ENCODE data around the gene PRR7. TPM values are rescaled to one million over a fixed set of nuclear protein-coding genes. Genes with fewer than 3 reads are reported as not detected.
A peak's percentile ranks its signal among the peaks of the same experiment; 100 is the strongest.

PRR7 gene
- total and polyA plus RNA-seq, 2 of the 13 experiments (the other 11 are each of a cell fraction or from before 2014, with no cell fraction given), result 4.8 to 5.0 TPM

GRCh38 chr5:177449140-177450061 lies 2.8 kb downstream of the PRR7 start:
- ChIA-PET POLR2A (interaction anchor here (2.0 to 4.2 kb wide), 2 partner anchors 45 to 71 kb away, joined by 6 to 19 read pairs; no protein-coding TSS in a partner anchor), CTCF (ENCODE audit: low intra/inter-chr PET ratio, low total read pairs) (no interaction called here)
- FAIRE-seq (no peak), DNase-seq (ENCODE audit: low spot score) (no peak), ATAC-seq (no peak)
- no peak overlapping the region for H3K4me2 ChIP-seq (ENCODE audit: low read depth, low read length)
- no peak overlapping the region for H2AFZ ChIP-seq (ENCODE audit: low read length)
- H3K4me3 ChIP-seq (replicated peaks in 1 of 3; ENCODE audit: insufficient read depth in 1 of 3, low read depth in 2 of 3, low read length in 3 of 3), result no peak overlapping the region
- H4K20me1 ChIP-seq (ENCODE audit: insufficient read depth, low read length), result peaks cover 2% of the 10 kb centered on the region; the same call in 1 of the 2 replicates
- H3K9me3 ChIP-seq (ENCODE audit: low read length), result no peaks in the 10 kb centered on the region
- peaks cover 0 to 3% of the 10 kb centered on the region in 2 experiments; a peak in 1 of 5 replicates for H3K36me3 ChIP-seq (replicated peaks in 1 of 2; ENCODE audit: control insufficient read depth in 1 of 2, insufficient read depth in 2 of 2, low read length in 2 of 2)
- peaks cover 66% of the 10 kb centered on the region for H3K4me1 ChIP-seq (ENCODE audit: insufficient read depth, low read length)
- intact Hi-C loops (cut with micrococcal nuclease; ENCODE audit: unreplicated experiment) (loop anchor here (5.0 kb wide), 1 partner anchor 122 kb away; no protein-coding TSS in a partner anchor), in situ Hi-C loops (cut with HindIII; ENCODE audit: extremely low pct_ligation_motif_present, low pct_unique_long_range_greater_than_20kb) (loop anchor here (5.0 to 25.0 kb wide), 2 partner anchors 137 to 337 kb away; partner anchors contain the start of gene MXD3)
- no peaks in the 10 kb centered on the region for H3K27me3 ChIP-seq (ENCODE audit: control insufficient read depth in 1 of 2, insufficient read depth in 2 of 2, low read length in 2 of 2)
- WGBS (ENCODE audit: low lambda C conversion rate), result 93% methylated on average over 10 of the region's 18 CpGs
- no TSS peak for BruUV-seq (replicated peaks)
- H3K27ac ChIP-seq (ENCODE audit: extremely low read length, insufficient read depth, low read length), result no peak overlapping the region
- TF ChIP-seq POLR2G (IDR thresholded peaks at IDR 0.05; ENCODE audit: low read depth, low read length) (peak; percentile 26), AKAP8 (CRISPR knock-in tag; IDR thresholded peaks at IDR 0.05) (peak; percentile 74; the same call in 1 of the 2 replicates), AGO1 (IDR thresholded peaks at IDR 0.05; ENCODE audit: low read depth, low read length, poor library complexity, severe bottlenecking) (peak; percentile 56), ZBTB7A (CRISPR knock-in tag; IDR thresholded peaks at IDR 0.05) (no peak)
- peaks cover 5% of the 10 kb centered on the region for H3K79me2 ChIP-seq (ENCODE audit: insufficient read depth, low read length)
- no peak overlapping the region for H3K9ac ChIP-seq (ENCODE audit: insufficient read depth, low read depth, low read length)

GRCh38 chr5:177450667-177451424 lies 4.2 kb downstream of the PRR7 start:
- ATAC-seq, result no peak
- BruUV-seq (replicated peaks), result no TSS peak
- POLR2A ChIA-PET, result interaction anchor here (2.0 kb wide), 1 partner anchor 73 kb away, joined by 6 read pairs; no protein-coding TSS in a partner anchor
- Histone ChIP-seq H3K36me3 (replicated peaks in 1 of 2; ENCODE audit: control insufficient read depth in 1 of 2, insufficient read depth in 2 of 2, low read length in 2 of 2) (peaks cover 0 to 3% of the 10 kb centered on the region in 2 experiments; a peak in 1 of 5 replicates), H4K20me1 (ENCODE audit: insufficient read depth, low read length) (no peaks in the 10 kb centered on the region), H3K4me2 (ENCODE audit: low read depth, low read length) (no peak overlapping the region), H3K4me1 (ENCODE audit: insufficient read depth, low read length) (peaks cover 51% of the 10 kb centered on the region), H3K79me2 (ENCODE audit: insufficient read depth, low read length) (peaks cover 5% of the 10 kb centered on the region), H2AFZ (ENCODE audit: low read length) (no peak overlapping the region), H3K9me3 (ENCODE audit: low read length) (no peaks in the 10 kb centered on the region), H3K4me3 (replicated peaks in 1 of 3; ENCODE audit: insufficient read depth in 1 of 3, low read depth in 2 of 3, low read length in 3 of 3) (no peak overlapping the region), H3K9ac (ENCODE audit: insufficient read depth, low read depth, low read length) (no peak overlapping the region), H3K27me3 (ENCODE audit: control insufficient read depth in 1 of 2, insufficient read depth in 2 of 2, low read length in 2 of 2) (no peaks in the 10 kb centered on the region), H3K27ac (ENCODE audit: extremely low read length, insufficient read depth, low read length) (no peak overlapping the region)
- no peak for DNase-seq (ENCODE audit: low spot score)
- intact Hi-C loops (cut with micrococcal nuclease; ENCODE audit: unreplicated experiment) (no loop called here), in situ Hi-C loops (cut with HindIII; ENCODE audit: extremely low pct_ligation_motif_present, low pct_unique_long_range_greater_than_20kb) (loop anchor here (25.0 kb wide), 1 partner anchor 339 kb away; no protein-coding TSS in a partner anchor)
- CTCF ChIA-PET (ENCODE audit: low intra/inter-chr PET ratio, low total read pairs), result no interaction called here
- 92% methylated on average over 6 of the region's 10 CpGs for WGBS (ENCODE audit: low lambda C conversion rate)
- FAIRE-seq, result no peak
- no peak for TF ChIP-seq KIAA2018 (CRISPR knock-in tag; IDR thresholded peaks at IDR 0.05; ENCODE audit: borderline replicate concordance)
- TF ChIP-seq ZNF263 (CRISPR knock-in tag; IDR thresholded peaks at IDR 0.05), result peak; percentile 15; the same call in 1 of the 2 replicates

All from HepG2 (cell line).